LHCN-M2 (cell line): ENCODE data around the gene SH3BP2. TPM values are rescaled to one million over a fixed set of nuclear protein-coding genes. Genes with fewer than 3 reads are reported as not detected.
A peak's percentile ranks its signal among the peaks of the same experiment; 100 is the strongest.

Experiments used
- DNase-seq: peaks from one replicate; pipeline ENCODE4 v3.0.0-alpha.2; 2012; ENCODE audit warnings: low read depth
- total RNA-seq: library from RNA; depleted of rRNA; stranded (reverse); fragments of >200 nt; gene quantifications from 2 replicates; pipeline ENCODE4 v1.2.3, GENCODE V29; 2014; rRNA removed

SH3BP2 gene
- total RNA-seq, 1 experiment from 2014 or later = 31.7 TPM

GRCh38 chr4:2871466-2871865 is 78.6 kb downstream of the SH3BP2 start:
- DNase-seq = no peak

DNA sequence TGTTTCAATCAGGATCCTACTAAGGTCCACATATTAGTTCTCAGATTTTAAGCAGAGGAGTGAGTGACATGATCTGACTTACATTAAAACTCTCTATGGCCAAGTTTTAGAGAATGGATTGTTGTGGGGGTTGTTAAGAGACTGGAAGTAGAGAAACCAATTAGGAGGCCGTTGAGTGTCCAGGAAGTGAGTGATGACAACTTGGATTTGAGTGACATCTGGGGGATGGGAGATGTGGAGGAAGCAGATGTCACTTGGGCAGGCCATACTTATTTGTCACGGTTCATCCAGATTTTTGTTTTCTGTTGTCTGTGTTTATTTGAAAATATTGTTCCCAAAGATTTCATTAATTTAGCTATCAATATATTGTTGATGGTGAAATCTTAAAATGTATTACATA is 79.0 kb downstream of the SH3BP2 start:
- peak; percentile 68 for DNase-seq

DNA sequence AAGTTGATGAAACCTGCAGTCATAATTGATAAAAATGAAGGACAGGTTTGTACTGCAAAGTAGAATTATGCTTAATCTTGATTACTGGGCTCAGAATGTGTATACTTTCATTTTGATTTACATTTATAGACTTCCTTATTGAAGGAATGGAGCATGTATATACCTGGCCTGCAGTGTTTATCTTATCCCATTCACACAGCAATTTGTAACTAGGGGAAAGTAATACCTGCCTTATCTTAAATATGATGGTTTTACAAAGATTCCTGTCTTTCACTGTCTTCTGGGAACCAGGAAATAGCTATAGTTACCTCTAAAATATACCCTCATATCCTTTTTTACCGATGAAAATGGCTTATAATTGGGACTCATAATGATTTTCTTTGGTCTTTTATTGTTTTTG is 80.4 kb downstream of the SH3BP2 start:
- DNase-seq = no peak

DNA sequence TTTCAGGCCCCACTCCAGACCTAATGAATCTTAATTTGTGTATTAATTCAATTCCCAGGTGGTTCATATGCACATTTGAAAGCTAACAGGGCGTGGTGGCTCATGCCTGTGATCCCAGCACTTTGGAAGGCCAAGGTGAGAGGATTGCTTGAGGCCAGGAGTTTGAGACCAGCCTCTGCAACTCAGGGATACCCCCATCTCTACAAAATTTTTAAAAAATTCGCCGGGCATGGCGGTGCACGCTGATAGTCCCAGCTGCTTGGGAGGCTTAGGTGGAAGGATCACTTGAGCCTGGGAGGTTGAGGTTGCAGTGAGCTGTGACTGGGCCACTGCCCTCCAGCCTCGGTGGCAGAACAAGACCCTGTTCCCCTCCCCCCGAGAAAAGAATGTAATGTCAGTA is 82.0 kb downstream of the SH3BP2 start:
- no peak for DNase-seq

- no peak for DNase-seq
These were observed 82.7 kb downstream of the SH3BP2 start for GRCh38 chr4:2875556-2875955.

GRCh38 chr4:2878346-2878745 is 85.5 kb downstream of the SH3BP2 start:
- DNase-seq = no peak

GRCh38 chr4:2879026-2879425 is 86.1 kb downstream of the SH3BP2 start:
- DNase-seq = no peak

- no peak for DNase-seq
These were observed 88.5 kb downstream of the SH3BP2 start for GRCh38 chr4:2881431-2881830.

GRCh38 chr4:2882341-2882740 is 89.5 kb downstream of the SH3BP2 start:
- no peak for DNase-seq

- no peak for DNase-seq
These were observed 93.3 kb downstream of the SH3BP2 start for GRCh38 chr4:2886161-2886560.

- DNase-seq = no peak
These were observed 93.7 kb downstream of the SH3BP2 start for GRCh38 chr4:2886622-2887021.

DNA sequence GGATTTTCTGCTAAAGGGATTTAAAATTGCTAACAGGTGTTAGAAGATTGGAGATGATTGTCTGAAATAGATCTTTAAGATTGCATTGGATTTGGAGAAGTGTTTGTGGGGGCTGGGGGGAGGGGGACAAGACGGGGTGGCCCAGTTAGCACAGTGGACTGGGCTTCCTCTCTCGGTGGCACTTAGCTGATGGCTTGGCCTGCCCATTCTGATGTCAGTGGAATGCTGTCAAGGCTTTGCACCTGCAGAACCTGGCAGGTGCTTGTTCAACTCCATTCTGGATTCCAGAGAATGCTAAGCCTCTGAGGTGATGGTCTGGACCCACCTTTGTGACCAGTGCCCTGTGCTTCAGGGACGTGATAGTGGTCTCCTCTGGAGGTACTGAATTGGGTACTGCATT is 94.5 kb downstream of the SH3BP2 start:
- no peak for DNase-seq

DNA sequence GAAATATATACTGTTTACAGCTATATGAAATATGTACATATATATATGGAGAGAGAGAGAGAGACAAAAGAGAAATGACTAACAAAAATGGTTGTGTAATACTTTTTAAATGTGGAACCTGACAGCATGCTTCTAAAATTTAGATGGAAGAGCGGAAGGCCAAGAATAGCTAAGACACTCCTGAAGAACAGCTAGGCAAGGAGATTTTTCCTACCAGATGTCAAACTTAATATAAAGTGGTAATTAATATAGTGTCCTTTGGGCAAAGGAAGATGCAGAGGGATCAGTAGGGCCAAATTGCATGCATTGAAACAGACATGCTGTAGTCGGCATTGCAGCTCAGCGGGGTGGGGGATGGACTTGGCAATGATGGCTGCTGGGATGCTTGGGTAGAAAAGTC is 96.0 kb downstream of the SH3BP2 start:
- no peak for DNase-seq

Other genes starting within 250 kb of the SH3BP2 start
- 52.5 and 52.9 TPM in 2 replicates for gene TNIP2, start 36.7 kb upstream of the SH3BP2 start, total RNA-seq
- 142 and 149 TPM in 2 replicates for gene ADD1, start 50.8 kb downstream of the SH3BP2 start, total RNA-seq
- 23.3 and 33.1 TPM in 2 replicates for gene NOP14, start 170.3 kb downstream of the SH3BP2 start, total RNA-seq
- gene GRK4, start 170.5 kb downstream of the SH3BP2 start, total RNA-seq = 4.7 and 6.7 TPM in 2 replicates